WERI-Rb-1 (cell line): ENCODE data around the gene DCDC2C.

Experiments used
- DNase-seq: peaks from one replicate; pipeline ENCODE4 v3.0.0-alpha.2; 2020
- H3K27ac ChIP-seq: fragments of 250-450 bp; sonication (Bioruptor Pico); 2 replicates; pipeline ENCODE4 v1.5.1; 2020; ENCODE audit warnings: mild to moderate bottlenecking, moderate library complexity
- H3K27me3 ChIP-seq: fragments of 250-450 bp; sonication (Bioruptor Pico); 2 replicates; pipeline ENCODE4 v1.5.1; 2021; ENCODE audit warnings: mild to moderate bottlenecking, low read depth, moderate library complexity; ENCODE audit not compliant: insufficient read depth, severe bottlenecking
- H3K36me3 ChIP-seq: fragments of 250-450 bp; sonication (Bioruptor Pico); 2 replicates; pipeline ENCODE4 v1.5.1; 2020; ENCODE audit warnings: mild to moderate bottlenecking, moderate library complexity
- H3K4me3 ChIP-seq: 2 replicates; pipeline ENCODE4 v1.5.1; 2011; ENCODE audit warnings: low read depth, mild to moderate bottlenecking, control low read depth, low read length
- H3K9me3 ChIP-seq: fragments of 250-450 bp; sonication (Bioruptor Pico); 2 replicates; pipeline ENCODE4 v1.5.1; 2021; ENCODE audit warnings: mild to moderate bottlenecking, moderate library complexity; ENCODE audit not compliant: severe bottlenecking
- CTCF ChIP-seq: IDR thresholded peaks from 2 replicates; pipeline ENCODE4 v1.5.1; 2011; ENCODE audit warnings: low read depth, mild to moderate bottlenecking, control low read depth, inconsistent platforms, low read length

The DCDC2C gene

DNA sequence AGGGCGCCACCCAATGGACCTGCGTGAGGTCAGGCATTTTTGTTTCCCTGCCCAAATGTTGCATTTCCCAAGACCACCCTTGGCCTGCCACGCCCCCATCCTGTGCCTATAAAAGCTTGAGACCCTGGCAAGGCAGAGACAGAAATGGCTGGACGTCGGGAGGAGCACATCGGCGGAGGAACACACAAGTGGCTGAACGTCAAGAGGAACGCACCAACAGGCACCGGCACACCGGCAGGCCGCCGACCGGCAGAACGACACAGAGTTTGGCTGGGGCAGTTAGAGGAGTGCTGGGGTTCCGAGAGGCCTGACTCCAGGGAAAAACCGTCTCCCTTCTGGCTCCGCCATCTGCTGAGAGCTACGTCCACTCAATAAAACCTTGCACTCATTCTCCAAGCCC, 35.9 kb downstream of the DCDC2C start:
- DNase-seq: no peak
- H3K27ac ChIP-seq: no peak overlapping the region
- no peak overlapping the region for H3K4me3 ChIP-seq
- no peak for TF ChIP-seq CTCF
- H3K36me3 ChIP-seq: no peaks in the 10 kb centered on the region
- no peaks in the 10 kb centered on the region for H3K9me3 ChIP-seq
- no peaks in the 10 kb centered on the region for H3K27me3 ChIP-seq

GRCh38 chr2:3741396-3741795, 38.0 kb downstream of the DCDC2C start:
- Histone ChIP-seq H3K9me3 (no peaks in the 10 kb centered on the region), H3K27me3 (no peaks in the 10 kb centered on the region), H3K36me3 (no peaks in the 10 kb centered on the region), H3K27ac (no peak overlapping the region), H3K4me3 (no peak overlapping the region)
- no peak for DNase-seq
- TF ChIP-seq CTCF: no peak

DNA sequence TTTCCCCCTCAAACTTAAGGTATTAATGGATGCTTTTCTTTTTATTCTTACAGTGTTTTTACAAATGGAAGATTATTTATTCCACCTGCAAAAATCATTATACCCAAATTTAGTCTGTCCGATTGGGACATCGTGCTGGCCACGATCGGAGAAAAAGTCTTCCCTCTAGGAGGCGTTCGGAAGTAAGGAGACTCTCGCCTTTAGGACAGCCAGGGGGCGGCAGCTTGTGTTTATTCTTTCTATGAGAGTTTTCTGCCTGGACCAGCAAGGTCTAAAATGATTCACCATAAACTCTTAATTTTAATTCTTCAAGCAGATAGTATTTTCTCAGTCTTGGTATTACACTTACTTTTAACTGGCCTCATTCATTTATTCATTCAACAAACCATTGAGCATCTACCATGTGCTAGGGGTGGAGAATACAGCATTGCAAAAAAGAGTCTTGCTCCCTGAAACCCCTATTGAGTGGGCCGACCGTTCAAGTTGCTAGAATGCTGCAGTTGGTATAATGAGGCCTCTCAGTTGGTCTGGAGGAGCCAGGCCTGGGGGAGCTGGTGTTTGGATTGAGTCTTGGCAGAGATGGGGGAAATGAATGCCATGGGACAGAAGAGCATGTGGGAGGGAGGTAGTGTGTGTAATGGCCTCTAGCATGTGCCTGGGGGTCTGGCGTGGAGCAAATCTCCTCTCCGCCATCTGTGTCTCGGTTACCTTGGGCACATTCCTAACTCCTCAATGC, 38.7 kb downstream of the DCDC2C start:
- no peak for TF ChIP-seq CTCF
- H3K27me3 ChIP-seq: no peaks in the 10 kb centered on the region
- no peaks in the 10 kb centered on the region for H3K36me3 ChIP-seq
- no peak for DNase-seq
- no peak overlapping the region for H3K27ac ChIP-seq
- H3K9me3 ChIP-seq: no peaks in the 10 kb centered on the region
- no peak overlapping the region for H3K4me3 ChIP-seq

GRCh38 chr2:3742743-3743508, 39.6 kb downstream of the DCDC2C start:
- Histone ChIP-seq H3K4me3 (no peak overlapping the region), H3K9me3 (no peaks in the 10 kb centered on the region), H3K36me3 (no peaks in the 10 kb centered on the region), H3K27ac (no peak overlapping the region), H3K27me3 (no peaks in the 10 kb centered on the region)
- TF ChIP-seq CTCF: no peak
- DNase-seq: no peak

DNA sequence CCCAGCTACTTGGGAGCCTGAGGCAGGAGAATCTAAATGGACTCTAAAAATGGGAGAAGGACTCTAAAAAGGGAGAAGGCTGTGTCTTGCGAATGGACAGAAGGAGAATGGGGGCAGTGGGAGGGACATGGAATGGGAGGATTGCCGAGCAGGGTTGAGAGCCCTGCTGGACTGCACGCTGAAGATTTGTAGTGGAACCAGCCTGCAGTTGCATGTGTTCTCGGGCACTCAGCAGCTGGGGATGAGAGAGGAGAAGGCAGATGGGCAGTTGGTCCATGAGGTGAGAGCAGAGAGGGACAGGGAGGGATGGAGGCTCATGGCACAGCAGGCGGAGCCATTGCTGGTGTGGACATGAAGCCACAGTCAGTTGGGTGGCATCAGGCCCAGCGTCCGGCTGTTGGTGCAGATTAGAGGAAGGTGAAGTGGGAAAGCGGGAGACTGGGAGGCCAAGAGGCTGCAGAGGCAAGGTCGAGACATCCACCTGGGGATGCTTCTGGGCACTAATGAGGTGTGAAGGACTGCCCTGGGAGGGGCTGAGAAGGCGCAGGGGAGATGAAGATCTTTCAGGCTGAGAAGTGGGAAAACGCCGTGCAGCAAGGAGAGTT, 40.7 kb downstream of the DCDC2C start:
- DNase-seq: no peak
- Histone ChIP-seq H3K9me3 (no peaks in the 10 kb centered on the region), H3K27me3 (no peaks in the 10 kb centered on the region), H3K4me3 (no peak overlapping the region), H3K36me3 (no peaks in the 10 kb centered on the region), H3K27ac (no peak overlapping the region)
- TF ChIP-seq CTCF: no peak
